22Rv1 (cell line): Measurements from ENCODE around the gene GHRHR.

Experiments
- ZFX ChIP-seq: fragments of 450-650 bp; IDR thresholded peaks from 2 replicates; pipeline ENCODE4 v1.6.1; 2017; ENCODE audit warnings: antibody characterized with exemption, borderline replicate concordance
- TF ChIP-seq, protein P1 (sequence below): fragments of 450-650 bp; IDR thresholded peaks from 2 replicates; pipeline ENCODE4 v1.5.1; 2017; ENCODE audit warnings: mild to moderate bottlenecking

DNA sequence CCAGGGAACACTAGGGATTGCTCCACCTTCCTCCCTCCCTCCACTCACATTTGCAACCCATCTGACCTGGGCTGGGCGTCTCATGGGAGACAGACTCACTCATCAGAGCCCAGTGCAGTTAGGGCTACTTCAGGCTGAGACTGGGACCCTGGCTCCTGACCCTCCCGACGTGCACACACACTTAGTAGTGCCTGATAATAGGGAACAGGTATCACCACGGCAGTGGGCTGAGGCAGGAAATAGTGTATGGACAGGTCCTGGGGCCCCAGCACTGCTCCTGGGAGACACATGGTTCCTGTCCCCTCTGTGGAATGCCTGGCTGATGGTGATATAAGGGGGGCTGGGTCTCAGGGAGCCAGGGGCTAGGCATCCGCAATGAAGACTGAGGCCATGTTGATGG lies 37.8 kb upstream of the GHRHR start:
- TF ChIP-seq, protein P1, sequence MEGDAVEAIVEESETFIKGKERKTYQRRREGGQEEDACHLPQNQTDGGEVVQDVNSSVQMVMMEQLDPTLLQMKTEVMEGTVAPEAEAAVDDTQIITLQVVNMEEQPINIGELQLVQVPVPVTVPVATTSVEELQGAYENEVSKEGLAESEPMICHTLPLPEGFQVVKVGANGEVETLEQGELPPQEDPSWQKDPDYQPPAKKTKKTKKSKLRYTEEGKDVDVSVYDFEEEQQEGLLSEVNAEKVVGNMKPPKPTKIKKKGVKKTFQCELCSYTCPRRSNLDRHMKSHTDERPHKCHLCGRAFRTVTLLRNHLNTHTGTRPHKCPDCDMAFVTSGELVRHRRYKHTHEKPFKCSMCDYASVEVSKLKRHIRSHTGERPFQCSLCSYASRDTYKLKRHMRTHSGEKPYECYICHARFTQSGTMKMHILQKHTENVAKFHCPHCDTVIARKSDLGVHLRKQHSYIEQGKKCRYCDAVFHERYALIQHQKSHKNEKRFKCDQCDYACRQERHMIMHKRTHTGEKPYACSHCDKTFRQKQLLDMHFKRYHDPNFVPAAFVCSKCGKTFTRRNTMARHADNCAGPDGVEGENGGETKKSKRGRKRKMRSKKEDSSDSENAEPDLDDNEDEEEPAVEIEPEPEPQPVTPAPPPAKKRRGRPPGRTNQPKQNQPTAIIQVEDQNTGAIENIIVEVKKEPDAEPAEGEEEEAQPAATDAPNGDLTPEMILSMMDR = no peak
- TF ChIP-seq ZFX = no peak
